ENCODE data around the gene TMEM106B.

GRCh38 chr7:12289996-12290395 is 78.9 kb downstream of the TMEM106B start:
- TF ChIP-seq CTCF (IDR thresholded peaks at IDR 0.05; ENCODE audit: low read length) (no peak), EZH2phosphoT487 (IDR thresholded peaks at IDR 0.05; ENCODE audit: low read length) (no peak), EZH2 (optimal IDR thresholded peaks at IDR 0.05; ENCODE audit: low read depth, low read length) (no peak)
